ENCODE results near the gene TSPAN9.

The TSPAN9 gene

DNA sequence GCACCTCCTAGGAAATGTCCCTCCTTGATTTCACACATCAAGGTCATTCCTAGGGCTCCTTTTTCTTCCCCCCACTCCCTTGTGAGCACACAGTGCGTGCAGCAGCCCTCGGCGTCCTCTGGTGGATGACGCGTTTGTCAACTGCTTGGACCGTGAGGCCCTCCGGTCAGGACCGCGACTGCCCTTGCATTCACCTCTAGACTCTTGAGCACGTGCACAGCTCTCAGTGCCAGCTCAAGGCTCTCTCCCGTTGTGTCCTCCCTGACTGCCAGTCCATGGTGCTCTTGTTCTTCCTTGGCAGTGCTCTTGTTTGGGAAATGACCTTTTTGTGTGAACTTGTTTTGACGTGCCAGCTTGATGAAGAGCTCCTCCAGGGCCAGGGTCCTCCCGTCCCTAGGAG lies 67.9 kb downstream of the TSPAN9 start:
- no peak for DNase-seq

DNA sequence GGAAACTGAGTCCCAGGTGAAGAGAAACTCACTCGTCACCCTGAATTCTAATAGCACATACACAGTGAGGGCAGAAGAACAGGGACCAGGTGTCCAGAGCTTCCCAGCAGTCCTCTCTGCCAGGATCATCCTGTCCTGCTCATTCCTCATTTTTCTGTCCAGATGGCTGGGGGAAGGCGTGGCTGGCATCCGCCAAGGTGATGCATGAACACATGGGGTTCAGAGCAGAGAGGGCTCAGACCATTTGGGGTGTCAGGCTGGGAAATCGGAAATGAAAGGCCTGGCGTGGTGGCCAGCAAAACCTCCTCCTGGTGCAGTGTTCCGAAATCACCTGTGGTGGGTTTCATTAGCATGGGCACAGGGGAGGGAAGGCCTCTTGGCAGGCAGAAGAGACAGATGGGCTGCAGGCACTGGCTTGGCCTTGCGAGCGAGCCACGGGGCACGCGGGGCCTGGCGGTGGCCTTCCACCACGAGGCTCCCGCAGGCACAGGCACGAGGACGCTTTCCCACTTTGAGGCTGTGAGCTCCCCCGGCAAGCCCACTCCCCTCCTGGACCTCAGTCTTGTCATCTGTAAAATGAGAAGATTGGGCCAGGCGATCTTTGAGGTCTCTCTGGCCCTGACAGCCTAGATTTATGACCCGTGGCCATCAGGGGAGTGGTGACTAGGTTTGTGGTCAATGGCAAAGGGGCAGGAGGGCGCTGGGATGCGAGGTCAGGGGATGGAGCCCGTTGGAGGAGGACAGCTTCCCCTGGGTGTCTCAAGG lies 68.5 kb downstream of the TSPAN9 start:
- DNase-seq = no peak

DNA sequence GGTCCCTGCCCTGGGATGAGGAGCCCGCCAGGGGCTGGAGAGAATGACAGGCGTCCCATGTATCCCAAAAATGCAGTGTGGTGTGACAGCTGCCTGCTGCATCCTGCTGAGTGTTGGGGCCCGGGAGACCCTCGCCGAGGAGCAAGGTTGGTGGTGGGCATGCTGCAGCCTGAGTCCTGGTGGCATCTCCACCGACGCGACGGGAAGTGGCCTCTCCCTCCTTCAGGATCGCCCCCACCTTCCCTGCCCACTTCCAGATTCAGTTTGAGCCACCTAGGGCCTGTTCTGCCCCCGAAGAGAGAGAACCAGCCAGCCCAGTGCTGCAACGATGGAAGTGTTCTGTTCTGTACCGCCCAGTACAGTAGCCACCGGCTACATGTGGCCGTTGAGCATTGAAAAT lies 70.1 kb downstream of the TSPAN9 start:
- no peak for DNase-seq

DNA sequence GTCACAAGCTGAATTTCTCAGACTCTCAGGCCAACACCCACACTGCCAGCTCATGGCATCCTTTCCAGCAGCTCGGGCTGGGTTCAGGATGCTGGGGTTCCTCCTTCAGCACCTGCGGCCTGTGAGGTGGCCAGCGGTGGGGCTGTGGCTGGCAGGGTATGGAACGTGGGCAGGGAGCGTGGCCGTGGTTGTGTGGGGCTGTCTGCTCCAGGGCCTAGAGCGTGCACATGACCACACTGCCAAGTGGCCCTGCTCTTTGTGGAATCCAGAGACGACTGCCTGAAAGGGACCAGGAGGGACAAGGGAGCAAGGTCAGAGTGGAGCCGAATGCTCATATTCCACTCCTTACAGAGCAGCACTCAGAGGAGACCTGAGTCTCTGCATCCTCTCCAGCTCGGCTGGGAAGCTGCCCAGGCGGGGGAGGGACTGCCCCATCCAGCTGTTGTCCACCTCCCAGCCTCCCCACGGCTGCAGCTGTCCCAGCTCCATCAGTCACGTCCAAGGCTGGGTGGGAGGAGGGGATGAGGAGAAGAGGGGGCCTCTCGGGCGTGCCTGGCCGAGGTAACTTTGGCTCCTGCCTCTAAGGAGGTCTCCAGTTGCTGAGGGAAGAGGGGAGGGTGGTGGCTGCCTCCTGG lies 71.3 kb downstream of the TSPAN9 start:
- DNase-seq = no peak

DNA sequence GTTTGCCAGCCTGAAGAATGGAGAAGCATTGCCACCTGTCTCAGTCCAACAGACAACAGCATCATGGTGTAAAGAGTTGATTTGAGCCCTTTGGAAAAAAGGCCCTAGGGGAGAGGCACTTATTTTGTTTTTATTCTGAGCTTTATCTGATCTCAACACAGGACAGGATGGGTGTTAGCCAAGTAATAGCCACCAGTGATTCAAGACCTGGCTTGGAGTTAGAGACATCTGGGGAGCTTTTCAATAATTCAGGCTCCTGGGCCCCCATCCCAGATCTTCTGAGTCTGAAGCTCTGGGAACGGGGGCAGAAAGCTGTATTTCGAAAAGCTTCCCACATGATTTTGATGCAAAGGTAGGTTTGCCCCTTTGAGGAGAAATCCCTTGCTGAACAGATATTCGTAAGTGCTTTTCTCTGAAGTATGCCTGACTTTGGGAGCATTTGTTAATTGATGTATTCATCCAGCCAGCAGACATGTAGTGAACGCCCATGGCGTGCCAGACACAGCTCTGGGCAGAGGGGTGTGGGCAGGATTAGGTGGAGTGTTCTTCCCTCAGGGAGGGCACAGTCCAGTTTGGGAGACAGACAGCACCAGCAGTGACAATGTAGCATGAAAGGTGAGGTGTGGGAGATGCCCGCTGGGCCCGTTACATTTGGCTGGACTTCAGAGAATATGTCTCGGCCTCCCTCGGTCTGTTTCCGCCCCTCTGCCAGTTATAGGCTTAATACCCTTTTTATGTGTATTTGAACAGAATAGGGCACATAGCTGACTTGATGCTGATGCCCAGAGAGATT lies 72.5 kb downstream of the TSPAN9 start:
- no peak for DNase-seq

DNA sequence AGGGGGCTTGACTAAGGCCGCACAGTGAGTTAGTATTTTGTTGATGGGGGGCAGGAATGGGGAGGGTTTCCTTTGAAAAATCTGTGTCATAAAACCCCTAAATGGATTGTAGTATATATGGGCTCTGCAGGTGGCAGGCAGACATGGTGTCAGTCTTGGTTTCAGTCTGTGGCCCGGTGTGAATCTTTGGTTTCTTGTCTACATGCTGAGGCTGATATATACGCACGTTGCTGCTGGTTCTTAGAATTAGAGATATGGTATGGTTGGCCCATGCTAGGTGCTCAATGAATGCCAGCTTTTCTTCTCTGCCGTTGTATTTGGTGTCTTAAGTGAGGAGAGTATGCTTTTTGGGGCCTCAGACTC lies 73.1 kb downstream of the TSPAN9 start:
- no peak for DNase-seq

DNA sequence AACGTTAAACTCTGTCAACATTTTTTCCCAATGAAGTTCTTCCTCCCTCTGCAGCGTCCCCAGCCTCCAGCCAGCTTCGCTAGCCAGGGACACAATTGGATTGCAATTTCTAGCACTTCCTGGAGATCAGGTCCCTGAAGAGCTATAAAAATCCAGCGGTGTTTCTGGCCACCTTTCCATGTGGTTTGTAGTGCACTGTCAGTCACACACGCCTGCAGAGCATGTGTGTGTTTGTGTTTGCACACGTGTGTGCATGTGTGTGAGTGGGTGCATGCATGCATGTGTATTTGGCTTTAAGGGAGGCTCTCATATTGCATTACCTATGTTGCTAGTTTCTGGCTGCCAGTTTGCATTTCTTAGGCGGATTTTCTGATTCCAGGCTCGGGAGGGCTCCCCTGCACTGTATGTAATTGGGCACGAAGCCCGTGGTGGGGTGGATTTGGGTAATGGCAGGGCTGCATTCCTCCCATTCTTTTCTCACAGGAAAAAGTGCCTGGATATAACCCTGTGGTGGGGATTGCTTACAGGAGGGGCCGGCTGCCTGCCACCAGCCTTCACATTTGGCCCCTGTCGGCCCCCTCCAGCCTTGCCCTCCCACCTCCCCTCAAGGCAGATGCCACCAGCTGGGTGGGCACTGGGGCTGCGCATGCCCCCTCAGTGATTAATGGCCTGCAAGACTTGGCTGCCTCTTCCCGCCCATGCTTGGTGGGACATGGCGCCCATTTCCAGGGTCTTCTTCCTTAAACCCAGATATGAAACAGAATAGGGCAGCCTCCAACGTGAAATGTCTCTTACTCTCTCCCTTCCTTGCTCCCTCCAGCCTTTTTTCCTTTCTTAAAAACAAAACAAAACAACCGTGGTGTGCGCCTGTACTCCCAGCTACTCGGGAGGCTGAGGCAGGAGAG lies 74.0 kb downstream of the TSPAN9 start:
- no peak for DNase-seq

DNA sequence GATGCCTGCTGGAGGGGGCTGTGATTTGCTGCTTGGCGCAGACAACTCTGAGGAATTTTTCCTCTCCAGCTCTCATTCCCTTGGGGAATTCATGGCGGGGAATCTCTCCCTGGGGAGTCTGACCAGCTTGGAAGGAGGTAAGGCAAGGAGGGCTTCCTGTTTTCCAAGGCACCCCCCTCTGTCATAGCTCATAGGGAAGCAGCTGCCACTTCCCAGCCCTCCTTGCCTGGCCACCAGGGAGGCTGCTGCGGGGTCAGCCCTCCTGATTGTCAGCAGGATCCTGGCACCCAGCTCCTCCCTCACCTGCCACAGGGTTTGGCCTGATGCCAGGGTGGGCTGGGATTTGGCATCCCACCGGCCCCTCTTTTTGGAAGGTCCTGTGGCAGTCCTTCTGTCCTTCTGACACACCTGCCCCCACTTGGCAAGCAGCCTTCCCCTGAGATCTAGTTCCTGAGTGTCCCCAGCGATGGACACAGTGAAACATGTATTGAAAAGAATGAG lies 74.9 kb downstream of the TSPAN9 start:
- no peak for DNase-seq

DNA sequence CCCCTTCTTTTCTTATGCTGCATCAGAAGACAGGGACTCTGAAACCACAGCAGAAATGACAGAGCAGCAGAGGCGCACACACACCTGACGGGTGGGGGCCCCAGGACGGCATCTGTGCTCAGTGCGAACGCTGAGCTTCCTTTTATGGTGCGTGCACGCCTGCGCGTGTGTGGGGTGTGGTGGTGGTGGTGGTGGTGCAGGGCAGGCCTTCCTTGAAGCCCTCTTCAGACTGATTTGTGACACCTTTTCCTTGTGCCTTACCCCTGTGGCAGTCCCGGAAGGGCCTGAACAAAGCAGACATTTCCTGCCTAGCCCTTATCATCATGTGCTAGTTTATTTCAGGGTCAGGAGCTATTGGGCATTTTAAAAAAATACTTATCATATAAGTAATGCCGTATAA lies 75.7 kb downstream of the TSPAN9 start:
- DNase-seq = no peak

DNA sequence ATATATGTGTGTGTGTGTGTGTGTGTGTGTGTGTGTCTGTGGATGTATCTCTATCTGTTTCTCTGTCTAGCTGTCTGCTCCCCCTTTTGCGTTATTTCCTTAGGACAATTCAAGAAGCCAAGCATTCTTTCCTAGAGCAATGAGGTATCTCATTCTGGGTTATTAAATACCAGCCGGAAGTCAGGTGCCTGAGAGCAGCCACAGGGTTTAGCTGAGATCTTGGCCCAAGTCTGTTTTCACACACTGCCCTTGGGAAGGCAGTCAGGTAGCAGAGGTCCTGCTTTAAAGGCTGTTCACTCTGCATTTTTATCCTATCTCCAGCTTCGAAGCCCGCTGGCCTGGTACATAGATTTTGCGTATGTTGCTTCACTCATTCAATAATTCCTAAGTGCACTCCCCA lies 76.8 kb downstream of the TSPAN9 start:
- DNase-seq = no peak

DNA sequence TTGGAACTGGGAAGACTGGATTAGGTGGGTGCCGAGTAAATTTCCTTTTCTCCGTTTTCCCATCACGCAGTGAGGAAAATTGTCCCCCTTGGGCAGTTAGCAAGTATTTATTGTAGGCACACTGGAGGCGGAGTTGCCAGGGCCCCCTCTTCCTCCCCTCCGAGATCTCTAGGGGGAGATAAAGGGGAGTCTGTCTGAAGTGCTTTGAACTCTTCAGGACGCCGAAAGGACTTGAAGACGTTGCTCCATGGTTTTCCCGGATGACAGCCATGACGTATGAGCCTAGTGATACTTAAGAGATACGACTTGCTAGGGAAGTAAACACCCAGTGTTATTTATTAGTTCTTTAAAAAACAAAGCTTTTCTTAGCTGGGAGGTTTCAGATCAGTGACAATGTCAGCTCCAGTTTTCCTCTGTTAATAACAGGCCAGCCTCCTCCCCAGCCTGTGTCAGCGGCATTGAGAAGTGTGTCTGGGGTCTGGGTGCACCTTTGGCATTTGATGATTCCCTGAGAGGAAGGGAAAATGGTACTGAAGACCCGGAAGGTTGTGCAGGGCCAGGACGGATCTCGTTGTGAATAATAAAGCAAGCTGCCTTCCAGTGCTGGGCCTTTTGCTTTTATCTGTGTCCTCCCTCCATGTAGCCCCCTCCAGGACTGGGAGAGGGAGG lies 78.7 kb downstream of the TSPAN9 start:
- peak; percentile 10 for DNase-seq

DNA sequence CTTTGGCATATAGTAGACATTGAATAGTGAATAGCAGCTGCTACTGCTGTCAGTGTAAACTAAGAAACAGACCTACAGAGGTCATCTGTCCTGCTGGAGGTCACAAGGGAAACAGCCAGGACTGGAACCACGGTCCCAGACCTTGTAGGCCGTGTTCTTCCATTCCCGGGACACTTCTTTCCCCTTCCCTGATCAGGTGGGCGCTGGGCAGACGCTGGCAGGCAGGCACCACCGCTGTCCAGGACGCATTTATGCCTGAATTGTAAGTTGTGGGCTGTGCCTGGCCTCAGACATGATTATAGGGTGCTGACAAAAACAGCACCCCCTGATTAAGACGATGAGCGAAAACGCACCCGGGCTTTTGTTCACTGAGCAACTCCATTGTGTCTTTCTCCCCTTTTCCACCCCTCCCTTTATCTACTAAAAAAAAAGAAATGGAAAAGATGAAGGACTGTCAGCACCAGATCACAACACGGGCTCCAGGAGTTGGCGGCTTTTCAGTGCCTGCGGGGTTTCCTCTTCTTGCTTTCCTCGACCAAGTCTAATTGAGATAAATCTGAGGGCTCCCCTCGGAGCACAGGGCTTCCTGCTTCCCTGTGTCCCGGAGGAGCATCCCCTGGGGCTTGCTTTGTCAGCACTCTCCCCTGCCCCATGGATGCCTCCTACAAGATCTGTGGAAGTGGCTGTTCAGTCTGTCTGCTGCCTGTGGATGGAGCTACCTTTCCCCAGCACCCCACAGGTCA lies 80.6 kb downstream of the TSPAN9 start:
- peak; percentile 68 for DNase-seq

DNA sequence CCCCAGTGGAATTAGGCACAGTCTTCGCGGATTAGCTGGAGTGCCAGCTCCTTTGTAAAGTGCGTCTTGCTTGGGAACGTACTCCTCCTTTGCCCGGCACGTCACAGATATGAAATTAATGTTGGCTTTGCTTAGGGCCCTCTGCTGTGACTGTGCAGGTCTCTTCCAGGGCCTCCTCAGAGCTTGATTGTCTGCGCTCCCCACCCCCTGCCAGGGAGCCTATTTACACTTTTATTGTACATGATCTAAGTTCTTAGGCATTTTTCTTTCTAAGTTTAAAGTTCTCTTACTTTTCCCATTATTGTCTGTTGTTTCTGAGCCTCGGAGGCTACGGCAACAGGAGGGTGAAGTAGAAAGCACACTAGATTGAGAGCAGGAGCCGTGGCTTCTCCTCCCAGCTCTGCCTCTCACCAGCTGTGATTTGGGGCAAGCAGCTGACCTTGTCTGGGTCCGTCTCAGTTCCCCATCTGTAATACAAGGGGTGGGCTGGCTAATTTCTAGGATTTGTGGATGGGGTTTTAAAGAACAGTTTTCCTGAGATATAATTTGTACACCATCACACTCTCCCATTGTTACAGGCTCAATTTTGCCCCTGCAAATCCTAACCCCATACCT lies 81.8 kb downstream of the TSPAN9 start:
- DNase-seq = no peak

DNA sequence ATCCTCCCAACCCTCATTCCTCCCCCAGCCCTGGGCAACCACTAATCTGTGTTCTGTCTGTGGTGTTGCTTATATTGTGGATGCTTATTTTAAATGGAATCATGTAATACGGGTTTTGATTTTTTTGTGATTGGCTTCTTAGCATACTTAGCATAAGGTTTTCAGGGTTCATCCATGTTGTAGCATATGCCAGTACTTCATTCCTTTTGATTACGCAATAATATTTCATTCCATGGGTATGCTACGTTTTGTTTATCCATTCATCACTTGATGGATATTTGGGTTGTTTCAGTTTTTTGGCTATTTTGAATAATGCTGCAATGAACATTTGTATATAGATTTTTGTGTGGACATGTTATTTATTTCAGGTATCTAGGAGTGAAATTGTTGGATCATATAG lies 82.9 kb downstream of the TSPAN9 start:
- no peak for DNase-seq

DNA sequence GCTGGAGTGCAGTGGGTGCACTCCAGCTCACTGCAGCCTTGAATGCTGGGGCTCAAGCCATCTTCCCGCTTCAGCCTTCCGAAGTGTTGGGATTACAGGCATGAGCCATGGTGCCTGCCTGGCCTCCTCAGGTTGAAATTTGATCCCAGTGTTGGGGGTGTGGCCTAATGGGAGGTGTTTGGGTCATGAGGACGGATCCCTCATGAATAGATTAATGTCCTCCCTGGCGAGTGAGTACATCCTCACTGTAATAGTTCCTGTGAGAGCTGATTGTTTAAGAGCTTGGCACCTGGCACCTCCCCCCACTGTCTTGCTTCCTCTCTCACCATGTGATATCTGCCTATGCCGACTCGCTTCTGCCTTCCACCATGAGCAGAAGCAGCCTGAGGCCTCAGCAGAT lies 84.7 kb downstream of the TSPAN9 start:
- DNase-seq = no peak

DNA sequence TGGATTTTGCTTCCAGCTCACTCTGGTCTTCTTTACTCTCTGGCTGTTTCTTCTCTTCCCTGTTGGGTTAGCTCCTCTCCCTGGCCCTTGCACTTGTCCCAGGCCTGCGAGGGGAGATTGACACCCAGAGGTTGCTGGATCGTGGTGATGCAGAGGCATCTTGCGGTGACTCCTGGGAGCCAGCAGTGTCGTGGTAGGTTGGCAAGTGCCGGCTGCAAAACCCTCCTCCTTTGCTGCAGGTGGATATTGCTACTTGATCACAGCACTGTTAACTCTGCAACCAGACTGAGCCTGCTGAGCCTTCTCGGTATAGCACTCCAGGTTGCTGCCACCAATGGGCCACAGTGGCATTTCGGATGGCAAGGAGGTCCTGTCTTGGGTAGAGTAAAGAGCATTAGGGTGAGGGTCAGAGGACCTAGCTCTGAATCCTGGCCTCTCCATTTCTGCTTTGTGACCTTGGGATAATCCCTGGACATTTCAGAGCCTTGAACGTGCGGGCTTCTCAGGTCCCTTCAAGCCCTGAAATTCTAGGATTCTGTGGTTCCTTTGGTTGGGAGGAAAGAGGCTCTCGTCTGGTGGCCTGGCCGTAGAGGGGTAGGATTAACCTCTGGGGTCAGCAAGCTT lies 87.4 kb downstream of the TSPAN9 start:
- no peak for DNase-seq

DNA sequence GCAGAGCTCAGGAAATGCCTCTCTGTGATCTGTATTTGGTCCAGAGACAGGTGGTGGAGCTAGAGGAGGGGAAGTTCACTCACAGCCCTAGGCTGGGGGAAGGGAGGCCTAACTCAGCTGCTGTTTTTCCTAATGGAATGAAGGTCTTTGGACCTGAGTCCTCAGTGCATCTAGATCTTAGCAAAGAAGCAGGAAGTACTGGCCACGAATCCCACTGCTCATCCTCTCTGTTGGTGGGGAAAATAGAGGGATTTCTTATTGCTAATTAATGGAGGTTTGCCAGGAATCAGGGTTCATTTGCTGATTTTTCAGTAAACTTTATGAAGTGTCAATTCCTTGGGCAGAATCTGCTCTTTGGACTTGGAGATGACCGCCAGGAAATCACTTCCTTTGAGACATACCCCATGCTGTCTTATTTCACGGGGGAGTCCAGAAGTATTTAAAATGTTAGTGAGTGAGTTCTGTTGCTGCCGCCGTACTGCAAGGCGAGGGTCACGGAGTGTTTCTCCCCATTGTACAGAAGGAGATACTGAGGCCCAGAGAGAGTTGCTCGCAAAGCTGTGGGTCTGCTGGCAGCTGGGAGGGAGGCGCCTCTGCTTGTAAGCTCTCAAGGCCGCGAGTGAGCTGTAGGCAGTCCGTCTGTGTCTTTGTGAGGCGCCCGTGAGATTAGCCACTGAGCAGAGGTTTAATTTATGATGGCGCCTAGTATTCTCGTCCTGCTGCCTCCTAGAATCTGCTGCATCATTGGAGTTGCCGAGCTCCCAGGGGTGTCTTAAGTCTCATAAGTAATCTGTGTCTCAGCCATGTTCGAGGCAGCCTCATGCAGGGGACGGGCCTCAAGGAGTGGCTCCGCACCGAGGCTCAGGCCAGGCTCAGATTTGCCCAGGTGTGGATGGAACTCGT lies 88.2 kb downstream of the TSPAN9 start:
- DNase-seq = no peak

DNA sequence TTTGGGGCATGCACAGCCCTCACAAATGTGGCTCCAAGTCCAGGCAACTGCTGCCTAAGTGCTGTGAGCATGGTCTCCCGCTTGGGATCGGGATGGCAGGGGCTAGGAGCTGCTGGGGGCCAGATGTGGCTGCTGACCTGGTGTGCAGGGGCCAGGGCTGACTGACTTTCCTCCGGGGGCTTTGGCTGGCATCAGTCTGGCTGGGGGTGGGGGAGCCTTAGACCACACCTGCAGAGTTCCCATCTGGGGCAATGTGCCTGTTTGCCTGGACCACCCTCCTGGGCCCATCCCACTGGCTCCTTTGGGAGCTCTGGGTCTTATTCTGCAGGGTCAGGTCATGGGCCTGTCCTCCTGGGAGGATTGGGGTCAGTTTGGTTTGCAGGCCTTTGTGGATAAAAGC lies 90.5 kb downstream of the TSPAN9 start:
- DNase-seq = no peak

Data from NCI-H2227 treated with DMSO at 0.1 percent for 48 hours (cell line).